GM19099 (cell line): ENCODE measurements around the gene HOXA3.

Experiments used
- POLR2A ChIP-seq: IDR thresholded peaks from 3 replicates; pipeline ENCODE4 v1.6.1; 2011; ENCODE audit warnings: low read depth; ENCODE audit not compliant: insufficient read length; ENCODE audit errors: extremely low read depth

Gene HOXA3

GRCh38 chr7:27192546-27193334 lies 40.4 kb upstream of the HOXA3 start:
- TF ChIP-seq POLR2A, result no peak

GRCh38 chr7:27191833-27192545 lies 39.6 kb upstream of the HOXA3 start:
- TF ChIP-seq POLR2A, result no peak

GRCh38 chr7:27191161-27191731 lies 38.9 kb upstream of the HOXA3 start:
- TF ChIP-seq POLR2A, result no peak

- no peak for TF ChIP-seq POLR2A
These were observed 37.8 kb upstream of the HOXA3 start for GRCh38 chr7:27189997-27190748.

- TF ChIP-seq POLR2A, result no peak
These were observed 37.1 kb upstream of the HOXA3 start for GRCh38 chr7:27189295-27189996.

GRCh38 chr7:27188386-27189294 lies 36.3 kb upstream of the HOXA3 start:
- TF ChIP-seq POLR2A, result no peak

- no peak for TF ChIP-seq POLR2A
These were observed 35.3 kb upstream of the HOXA3 start for GRCh38 chr7:27187475-27188385.

GRCh38 chr7:27186668-27187474 lies 34.5 kb upstream of the HOXA3 start:
- TF ChIP-seq POLR2A, result no peak

- TF ChIP-seq POLR2A, result no peak
These were observed 33.7 kb upstream of the HOXA3 start for GRCh38 chr7:27185854-27186667.

GRCh38 chr7:27185013-27185853 lies 32.9 kb upstream of the HOXA3 start, which contains the start of gene HOXA11:
HOXA11 (minus strand) TSS chr7:27185232; CDS start chr7:27185144, 88 bp downstream.
- TF ChIP-seq POLR2A, result no peak
